Sigmoid colon (tissue), 7 donors: ENCODE measurements around the gene GTPBP4. TPM values are rescaled to one million over a fixed set of nuclear protein-coding genes. Genes with fewer than 3 reads are reported as not detected.
"Not testable (repeated sequence)": the region's sequence is repeated elsewhere in the genome, so short reads cannot be mapped to it uniquely, and the experiment has no call there.

ENCODE experiments used
- DNase-seq: peaks from one replicate; pipeline ENCODE4 v3.0.0-alpha.2; 2019
- H3K27ac ChIP-seq, 4 donors: fragments of 200-600 bp; sonication (generic); one replicate each; pipeline ENCODE4 v1.5.1; 2016 to 2019; ENCODE audit warnings: mild to moderate bottlenecking in 1 of 4
- H3K27me3 ChIP-seq, 3 donors: fragments of 200-600 bp; sonication (generic); one replicate each; pipeline ENCODE4 v1.5.1; 2019; ENCODE audit warnings: mild to moderate bottlenecking in 1 of 3
- H3K36me3 ChIP-seq, 4 donors: fragments of 200-600 bp; sonication (generic); one replicate each; pipeline ENCODE4 v1.5.1; 2016 to 2019
- H3K4me1 ChIP-seq, 4 donors: fragments of 200-600 bp; sonication (generic); one replicate each; pipeline ENCODE4 v1.5.1; 2017 to 2019
- H3K4me3 ChIP-seq, 4 donors: fragments of 200-600 bp; sonication (generic); one replicate each; pipeline ENCODE4 v1.5.1; 2017 to 2019; ENCODE audit warnings: mild to moderate bottlenecking in 2 of 4, moderate library complexity in 1 of 4
- H3K9me3 ChIP-seq, 4 donors: fragments of 200-600 bp in 3 of 4; sonication (generic) in 3 of 4; one replicate each; pipeline versions ENCODE4 v1.5.1 to v1.6.1; 2013 to 2019
- EP300 ChIP-seq, 4 donors: sonication (generic); formaldehyde crosslinking; IDR thresholded peaks; one replicate each; pipeline ENCODE4 v1.6.1; 2017; ENCODE audit warnings: antibody characterized with exemption in 4 of 4
- POLR2A ChIP-seq, 2 donors: fragments of 450-650 bp; IDR thresholded peaks; one replicate each; pipeline ENCODE4 v1.6.1; 2016; ENCODE audit warnings: antibody characterized with exemption in 2 of 2, mild to moderate bottlenecking in 2 of 2, moderate library complexity in 2 of 2
- POLR2AphosphoS5 ChIP-seq, 4 donors: sonication (generic); formaldehyde crosslinking; IDR thresholded peaks; one replicate each; pipeline ENCODE4 v1.6.1; 2017; ENCODE audit warnings: antibody characterized with exemption in 4 of 4
- WGBS, 2 donors: extraction: QIAGEN DNeasy Blood & Tissue Kit; methylation state at CpG; one replicate each; pipeline ENCODE4 v1.1.7; 2013; 5-methylcytosine and 5-hydroxymethylcytosine counted together
- intact Hi-C: fragments of 100-400 bp; cut with DNase I; formaldehyde crosslinking; loops from one replicate; pipeline ENCODE4 v1.15.1; 2023
- polyA plus RNA-seq, 3 donors: library from polyadenylated mRNA; stranded (reverse); fragments of 200-250 nt; gene quantifications; one replicate each; pipeline ENCODE4 v1.2.3, GENCODE V29; 2013
- total RNA-seq, 4 donors: library from RNA; depleted of rRNA; stranded (reverse); fragments of >200 nt; gene quantifications; one replicate each; pipeline ENCODE4 v1.1.0, GENCODE V29; 2016
- TF ChIP-seq, protein P1 (sequence below), 4 experiments: fragments of 450-650 bp in 3 of 4; fragments of 200-600 bp in 1 of 4; IDR thresholded peaks; one replicate each; pipeline ENCODE4 v1.5.1; 2016 to 2019; ENCODE audit warnings: antibody characterized with exemption in 4 of 4, mild to moderate bottlenecking in 3 of 4, moderate library complexity in 2 of 4
- donor health status: healthy with polysubstance abuse.
- donor health status: Bipolar disorder and iron deficiency.
- donor health status: healthy.

Gene GTPBP4
- total and polyA plus RNA-seq, 7 donors = 8.1 to 38.7 (median 16.8) TPM

DNA sequence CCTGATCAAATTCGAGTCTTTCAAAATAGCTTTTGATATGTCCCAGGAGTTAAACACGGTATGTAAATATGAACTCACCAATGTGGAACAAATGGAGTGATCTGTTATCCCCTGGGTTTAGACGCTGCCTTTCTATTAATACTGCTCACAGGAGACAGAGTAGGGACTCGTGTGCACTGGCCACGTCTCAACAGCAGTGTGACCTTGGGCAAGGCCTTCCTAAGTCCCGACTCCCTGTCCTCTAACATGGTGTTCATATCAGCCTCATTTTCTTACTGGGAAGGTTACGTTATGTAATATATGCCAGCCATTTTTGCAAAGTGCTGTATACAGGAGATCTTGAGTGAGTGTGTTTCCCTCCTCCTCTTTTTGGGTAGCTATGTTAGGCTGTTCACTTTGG lies 69.8 kb downstream of the GTPBP4 start:
- no peak for DNase-seq
- Histone ChIP-seq H3K27ac (no peak overlapping the region), H3K27me3 (no peaks in the 10 kb centered on the region), H3K4me3 (no peak overlapping the region), H3K9me3 (no peaks in the 10 kb centered on the region), H3K36me3 (peaks cover 0 to 14% (median 0%) of the 10 kb centered on the region in 4 donors), H3K4me1 (peaks cover 0 to 36% (median 25%) of the 10 kb centered on the region in 4 donors)
- whole genome bisulfite sequencing, 2 donors = 59 to 67% methylated on average over 7 of the region's 7 CpGs
- intact Hi-C loops = no loop called here
- TF ChIP-seq POLR2AphosphoS5 (IDR thresholded peaks at IDR 0.05) (no peak), EP300 (IDR thresholded peaks at IDR 0.05) (no peak), POLR2A (IDR thresholded peaks at IDR 0.05) (no peak)
- TF ChIP-seq, protein P1, sequence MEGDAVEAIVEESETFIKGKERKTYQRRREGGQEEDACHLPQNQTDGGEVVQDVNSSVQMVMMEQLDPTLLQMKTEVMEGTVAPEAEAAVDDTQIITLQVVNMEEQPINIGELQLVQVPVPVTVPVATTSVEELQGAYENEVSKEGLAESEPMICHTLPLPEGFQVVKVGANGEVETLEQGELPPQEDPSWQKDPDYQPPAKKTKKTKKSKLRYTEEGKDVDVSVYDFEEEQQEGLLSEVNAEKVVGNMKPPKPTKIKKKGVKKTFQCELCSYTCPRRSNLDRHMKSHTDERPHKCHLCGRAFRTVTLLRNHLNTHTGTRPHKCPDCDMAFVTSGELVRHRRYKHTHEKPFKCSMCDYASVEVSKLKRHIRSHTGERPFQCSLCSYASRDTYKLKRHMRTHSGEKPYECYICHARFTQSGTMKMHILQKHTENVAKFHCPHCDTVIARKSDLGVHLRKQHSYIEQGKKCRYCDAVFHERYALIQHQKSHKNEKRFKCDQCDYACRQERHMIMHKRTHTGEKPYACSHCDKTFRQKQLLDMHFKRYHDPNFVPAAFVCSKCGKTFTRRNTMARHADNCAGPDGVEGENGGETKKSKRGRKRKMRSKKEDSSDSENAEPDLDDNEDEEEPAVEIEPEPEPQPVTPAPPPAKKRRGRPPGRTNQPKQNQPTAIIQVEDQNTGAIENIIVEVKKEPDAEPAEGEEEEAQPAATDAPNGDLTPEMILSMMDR (IDR thresholded peaks at IDR 0.05) = no peak

DNA sequence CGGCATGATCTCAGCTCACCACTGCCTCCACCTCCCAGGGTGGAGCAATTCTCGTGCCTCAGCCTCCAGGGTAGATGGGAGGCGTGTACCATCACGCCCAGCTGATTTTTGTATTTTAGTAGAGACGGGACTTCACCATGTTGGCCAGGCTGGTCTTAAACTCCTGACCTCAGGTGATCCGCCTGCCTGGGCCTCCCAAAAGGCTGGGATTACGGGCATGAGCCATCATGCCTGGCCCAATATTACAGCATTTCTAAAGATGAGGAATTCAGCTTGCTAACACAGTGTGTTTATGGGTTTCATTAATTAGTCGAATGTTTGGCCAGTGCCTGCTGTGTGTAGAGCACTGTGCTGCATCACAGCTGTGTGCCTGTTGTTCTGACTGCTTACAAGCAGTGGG lies 71.7 kb downstream of the GTPBP4 start:
- Histone ChIP-seq H3K27me3 (no peaks in the 10 kb centered on the region), H3K4me1 (peaks cover 0 to 22% (median 16%) of the 10 kb centered on the region in 4 donors), H3K36me3 (peaks cover 0 to 5% (median 0%) of the 10 kb centered on the region in 4 donors), H3K27ac (no peak overlapping the region), H3K4me3 (no peak overlapping the region), H3K9me3 (no peaks in the 10 kb centered on the region)
- no peak for TF ChIP-seq POLR2AphosphoS5 (IDR thresholded peaks at IDR 0.05)
- no peak for TF ChIP-seq POLR2A (IDR thresholded peaks at IDR 0.05)
- intact Hi-C loops = no loop called here
- no peak for DNase-seq
- 94% methylated on average over 8 of the region's 8 CpGs for WGBS, 2 donors

GRCh38 chr10:1061930-1062774 lies 73.9 kb downstream of the GTPBP4 start:
- DNase-seq = no peak
- TF ChIP-seq POLR2A (IDR thresholded peaks at IDR 0.05) (no peak), EP300 (IDR thresholded peaks at IDR 0.05) (no peak), POLR2AphosphoS5 (IDR thresholded peaks at IDR 0.05) (no peak)
- TF ChIP-seq, protein P1 (IDR thresholded peaks at IDR 0.05) = no peak
- Histone ChIP-seq H3K4me1 (peaks cover 0 to 12% (median 7%) of the 10 kb centered on the region in 4 donors), H3K9me3 (no peaks in the 10 kb centered on the region), H3K27ac (no peak overlapping the region), H3K4me3 (no peak overlapping the region), H3K36me3 (peaks cover 0 to 5% (median 0%) of the 10 kb centered on the region in 4 donors), H3K27me3 (no peaks in the 10 kb centered on the region)
- intact Hi-C loops = no loop called here
- WGBS, 2 donors = 86 to 96% methylated on average over 7 of the region's 7 CpGs

- 68 to 92% methylated on average over 7 of the region's 7 CpGs for WGBS, 2 donors
Observed at GRCh38 chr10:1063232-1063865, 75.1 kb downstream of the GTPBP4 start.

DNA sequence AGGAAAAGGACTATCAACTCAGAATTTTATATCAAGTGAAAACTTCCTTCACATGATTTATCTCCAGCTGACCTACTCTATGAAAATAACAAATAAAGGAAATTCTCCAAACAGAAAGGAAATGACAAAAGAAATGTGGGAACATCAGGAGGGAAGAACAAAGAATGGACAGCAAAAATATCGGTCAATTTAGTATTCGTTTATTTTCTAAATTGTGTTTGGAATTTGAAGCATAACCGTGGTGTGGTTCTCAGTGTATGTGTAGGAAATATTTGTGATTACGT lies 76.7 kb downstream of the GTPBP4 start:
- Histone ChIP-seq H3K4me3 (no peak overlapping the region), H3K9me3 (no peaks in the 10 kb centered on the region), H3K27ac (no peak overlapping the region), H3K4me1 (no peaks in the 10 kb centered on the region), H3K36me3 (peaks cover 0 to 5% (median 0%) of the 10 kb centered on the region in 4 donors), H3K27me3 (no peaks in the 10 kb centered on the region)
- 95 to 96% methylated on average over 4 of the region's 4 CpGs for WGBS, 2 donors
- no peak for TF ChIP-seq POLR2AphosphoS5 (IDR thresholded peaks at IDR 0.05)
- no peak for TF ChIP-seq POLR2A (IDR thresholded peaks at IDR 0.05)
- TF ChIP-seq EP300 (IDR thresholded peaks at IDR 0.05) = no peak
- TF ChIP-seq, protein P1 (IDR thresholded peaks at IDR 0.05) = no peak
- intact Hi-C loops = no loop called here
- no peak for DNase-seq

More at GRCh38 chr10:1063232-1063865, 75.1 kb downstream of the GTPBP4 start:
- Histone ChIP-seq H3K4me1 (peaks cover 0 to under 1% (median 0%) of the 10 kb centered on the region in 4 donors), H3K27ac (no peak overlapping the region), H3K4me3 (no peak overlapping the region), H3K27me3 (no peaks in the 10 kb centered on the region), H3K36me3 (peaks cover 0 to 5% (median 0%) of the 10 kb centered on the region in 4 donors), H3K9me3 (no peaks in the 10 kb centered on the region)
- TF ChIP-seq, protein P1 (IDR thresholded peaks at IDR 0.05) = no peak
- TF ChIP-seq POLR2A (IDR thresholded peaks at IDR 0.05) (no peak), EP300 (IDR thresholded peaks at IDR 0.05) (no peak), POLR2AphosphoS5 (IDR thresholded peaks at IDR 0.05) (no peak)
- DNase-seq = no peak
- intact Hi-C loops = no loop called here

GRCh38 chr10:1066734-1067133 lies 78.5 kb downstream of the GTPBP4 start:
- H3K27ac ChIP-seq, H3K36me3 ChIP-seq, H3K27me3 ChIP-seq, DNase-seq, H3K4me3 ChIP-seq, intact Hi-C loops, H3K4me1 ChIP-seq, H3K9me3 ChIP-seq: not testable (repeated sequence)
- WGBS, 2 donors = 96 to 97% methylated on average over 8 of the region's 8 CpGs
